PC-9 (cell line): ENCODE data around the gene MAP4K3. TPM values are rescaled to one million over a fixed set of nuclear protein-coding genes. Genes with fewer than 3 reads are reported as not detected.

Source experiments
- BruUV-seq: library from RNA; stranded (reverse); fragments of 400-500 nt; replicated peaks from 2 replicates; lab custom pipeline; 2021; lab: Mats Ljungman, UMichigan
- CTCF ChIA-PET: fragments of 300-600 bp; sonication (Branson Sonifier 250); formaldehyde crosslinking; loops from one replicate; lab custom pipeline; 2022; ENCODE audit warnings: antibody characterized with exemption; lab: Charles Lee
- POLR2A ChIA-PET: fragments of 300-600 bp; sonication (Branson Sonifier 250); formaldehyde crosslinking; loops from one replicate; lab custom pipeline; 2022; ENCODE audit warnings: antibody characterized with exemption; ENCODE audit not compliant: unreplicated experiment; lab: Charles Lee
- DNase-seq, 2 experiments: peaks; one replicate each; pipeline versions ENCODE4 v3.0.0 to v3.0.0-alpha.2; 2015 to 2022; ENCODE audit warnings: mixed read lengths in 1 of 2
- H2AFZ ChIP-seq: fragments of 200-600 bp; sonication (generic); 2 replicates; pipeline ENCODE4 v1.8.1; 2017; ENCODE audit warnings: antibody characterized with exemption
- H3F3A ChIP-seq: fragments of 200-600 bp; sonication (generic); 2 replicates; pipeline ENCODE4 v1.8.1; 2017; ENCODE audit warnings: antibody characterized with exemption, mild to moderate bottlenecking, low read depth; ENCODE audit not compliant: insufficient read depth
- H3K27ac ChIP-seq: fragments of 200-600 bp; sonication (generic); 2 replicates; pipeline ENCODE4 v1.6.1; 2016; ENCODE audit warnings: mixed run types
- H3K27me3 ChIP-seq: fragments of 200-600 bp; sonication (generic); 2 replicates; pipeline ENCODE4 v1.6.1; 2016; ENCODE audit warnings: low read depth, mixed run types; ENCODE audit not compliant: insufficient read depth
- H3K36me3 ChIP-seq: fragments of 200-600 bp; sonication (generic); 2 replicates; pipeline ENCODE4 v1.6.1; 2016; ENCODE audit warnings: low read depth, mixed run types
- H3K4me1 ChIP-seq: fragments of 200-600 bp; sonication (generic); replicated peaks from 2 replicates; pipeline ENCODE4 v1.6.1; 2016; ENCODE audit warnings: mixed run types; ENCODE audit not compliant: insufficient read depth
- H3K4me2 ChIP-seq: fragments of 200-600 bp; sonication (generic); 2 replicates; pipeline ENCODE4 v1.6.1; 2017; ENCODE audit warnings: mixed run types
- H3K4me3 ChIP-seq: fragments of 200-600 bp; sonication (generic); 2 replicates; pipeline ENCODE4 v1.6.1; 2016; ENCODE audit warnings: mixed run types
- H3K79me2 ChIP-seq: fragments of 200-600 bp; sonication (generic); 2 replicates; pipeline ENCODE4 v1.6.1; 2017; ENCODE audit warnings: low read depth, mixed run types
- H3K9me2 ChIP-seq: fragments of 200-600 bp; sonication (generic); 2 replicates; pipeline ENCODE4 v1.8.1; 2017; ENCODE audit warnings: mild to moderate bottlenecking; ENCODE audit not compliant: insufficient read depth
- H3K9me3 ChIP-seq: fragments of 200-600 bp; sonication (generic); 2 replicates; pipeline ENCODE4 v1.8.1; 2016; ENCODE audit warnings: low read depth; ENCODE audit not compliant: insufficient read depth
- H4K20me1 ChIP-seq: fragments of 200-600 bp; sonication (generic); 2 replicates; pipeline ENCODE4 v1.8.1; 2017; ENCODE audit not compliant: insufficient read depth
- EZH2 ChIP-seq: fragments of 200-600 bp; sonication (generic); IDR thresholded peaks from 2 replicates; pipeline ENCODE4 v1.8.0; 2017; ENCODE audit warnings: antibody characterized with exemption, low read depth
- intact Hi-C: fragments of 100-400 bp; cut with micrococcal nuclease; formaldehyde crosslinking; loops from one replicate; pipeline ENCODE4 v1.10.0; 2022; ENCODE audit not compliant: unreplicated experiment
- total RNA-seq: library from RNA; stranded (reverse); gene quantifications from 2 replicates; pipeline ENCODE4 v1.2.3, GENCODE V29; 2021
- TF ChIP-seq, protein P1 (sequence below): fragments of 200-600 bp; sonication (generic); conservative IDR thresholded peaks from 2 replicates; pipeline ENCODE4 v1.6.1; 2017; ENCODE audit warnings: mixed run types, antibody characterized with exemption, mild to moderate bottlenecking, moderate library complexity

Gene MAP4K3
- total RNA-seq, 1 experiment from 2014 or later, result 38.4 TPM

DNA sequence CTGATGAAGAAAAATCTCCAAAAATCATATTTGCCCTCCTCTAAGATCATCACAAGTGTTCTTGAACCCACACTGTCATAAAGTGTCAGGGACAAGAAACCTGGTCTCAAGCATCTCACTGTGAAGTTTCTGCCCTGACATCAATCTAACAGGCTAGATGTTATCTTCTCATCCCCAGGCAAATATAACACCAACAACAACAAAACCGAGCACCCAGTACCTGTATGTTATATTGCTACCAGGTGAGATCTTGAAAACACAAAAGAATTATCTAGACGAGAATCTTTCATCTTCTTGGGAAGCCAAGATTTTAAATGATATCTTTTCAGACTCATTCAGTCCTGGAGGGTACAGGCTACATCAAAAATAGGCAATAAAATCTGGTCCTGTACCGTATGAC lies 8.8 kb upstream of the MAP4K3 start:
- no peak overlapping the region for H2AFZ ChIP-seq
- ChIA-PET CTCF (no interaction called here), POLR2A (no interaction called here)
- no peaks in the 10 kb centered on the region for H3K36me3 ChIP-seq
- H3K4me1 ChIP-seq, result peaks cover 12% of the 10 kb centered on the region
- no peak for DNase-seq
- BruUV-seq, result no TSS peak
- no peaks in the 10 kb centered on the region for H4K20me1 ChIP-seq
- intact Hi-C loops, result no loop called here
- no peak overlapping the region for H3K4me3 ChIP-seq
- TF ChIP-seq, protein P1, sequence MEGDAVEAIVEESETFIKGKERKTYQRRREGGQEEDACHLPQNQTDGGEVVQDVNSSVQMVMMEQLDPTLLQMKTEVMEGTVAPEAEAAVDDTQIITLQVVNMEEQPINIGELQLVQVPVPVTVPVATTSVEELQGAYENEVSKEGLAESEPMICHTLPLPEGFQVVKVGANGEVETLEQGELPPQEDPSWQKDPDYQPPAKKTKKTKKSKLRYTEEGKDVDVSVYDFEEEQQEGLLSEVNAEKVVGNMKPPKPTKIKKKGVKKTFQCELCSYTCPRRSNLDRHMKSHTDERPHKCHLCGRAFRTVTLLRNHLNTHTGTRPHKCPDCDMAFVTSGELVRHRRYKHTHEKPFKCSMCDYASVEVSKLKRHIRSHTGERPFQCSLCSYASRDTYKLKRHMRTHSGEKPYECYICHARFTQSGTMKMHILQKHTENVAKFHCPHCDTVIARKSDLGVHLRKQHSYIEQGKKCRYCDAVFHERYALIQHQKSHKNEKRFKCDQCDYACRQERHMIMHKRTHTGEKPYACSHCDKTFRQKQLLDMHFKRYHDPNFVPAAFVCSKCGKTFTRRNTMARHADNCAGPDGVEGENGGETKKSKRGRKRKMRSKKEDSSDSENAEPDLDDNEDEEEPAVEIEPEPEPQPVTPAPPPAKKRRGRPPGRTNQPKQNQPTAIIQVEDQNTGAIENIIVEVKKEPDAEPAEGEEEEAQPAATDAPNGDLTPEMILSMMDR, result no peak
- TF ChIP-seq EZH2, result no peak
- no peaks in the 10 kb centered on the region for H3K79me2 ChIP-seq
- H3F3A ChIP-seq, result no peaks in the 10 kb centered on the region
- H3K27me3 ChIP-seq, result no peaks in the 10 kb centered on the region
- no peak overlapping the region for H3K27ac ChIP-seq
- no peak overlapping the region for H3K4me2 ChIP-seq
- H3K9me3 ChIP-seq, result peaks cover 3% of the 10 kb centered on the region; the same call in 1 of the 2 replicates
- H3K9me2 ChIP-seq, result no peaks in the 10 kb centered on the region

DNA sequence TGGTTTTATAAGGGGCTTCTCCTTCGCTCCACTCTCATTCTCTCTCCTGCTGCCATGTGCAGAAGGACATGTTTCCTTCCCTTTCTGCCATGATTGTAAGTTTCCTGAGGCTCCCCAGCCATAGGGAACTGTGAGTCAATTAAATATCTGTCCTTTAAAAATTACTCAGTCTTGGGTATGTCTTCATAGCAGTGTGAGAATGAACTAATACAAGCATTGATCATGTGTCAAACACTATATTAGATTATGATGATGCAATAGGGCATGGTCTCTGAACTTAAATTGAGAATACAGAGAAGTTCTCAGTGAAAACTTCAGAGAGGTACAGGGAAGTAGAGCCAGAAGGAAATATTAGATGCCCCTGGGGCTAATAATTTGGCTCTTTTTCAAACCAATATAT lies 5.9 kb upstream of the MAP4K3 start:
- Histone ChIP-seq H4K20me1 (no peaks in the 10 kb centered on the region), H3K9me3 (peaks cover 3% of the 10 kb centered on the region; the same call in 1 of the 2 replicates), H3K27me3 (no peaks in the 10 kb centered on the region), H3K36me3 (no peaks in the 10 kb centered on the region), H3K9me2 (no peaks in the 10 kb centered on the region), H3K27ac (no peak overlapping the region), H3K4me2 (no peak overlapping the region), H3K4me1 (peaks cover 29% of the 10 kb centered on the region), H3K79me2 (peaks cover 5% of the 10 kb centered on the region; the same call in 1 of the 2 replicates), H2AFZ (no peak overlapping the region), H3K4me3 (no peak overlapping the region), H3F3A (peaks cover 11% of the 10 kb centered on the region; the same call in 1 of the 2 replicates)
- ChIA-PET POLR2A (no interaction called here), CTCF (no interaction called here)
- no peak for TF ChIP-seq EZH2
- TF ChIP-seq, protein P1, result no peak
- DNase-seq, result no peak
- BruUV-seq, result no TSS peak
- intact Hi-C loops, result no loop called here

- Histone ChIP-seq H3K9me2 (no peaks in the 10 kb centered on the region), H4K20me1 (peaks cover 17% of the 10 kb centered on the region), H3K9me3 (no peaks in the 10 kb centered on the region), H3F3A (peaks cover 11% of the 10 kb centered on the region; the same call in 1 of the 2 replicates), H3K27me3 (no peaks in the 10 kb centered on the region), H3K4me3 (peak overlapping the region; percentile 86), H3K4me2 (peak overlapping the region; percentile 90), H3K27ac (peak overlapping the region; percentile 69), H2AFZ (peak overlapping the region; percentile 90), H3K79me2 (peaks cover 46% of the 10 kb centered on the region), H3K36me3 (no peaks in the 10 kb centered on the region), H3K4me1 (peaks cover 44% of the 10 kb centered on the region)
- no TSS peak for BruUV-seq
- ChIA-PET CTCF (interaction anchor here (0.6 to 0.7 kb wide), 2 partner anchors 37 to 78 kb away, joined by 3 to 4 read pairs; no protein-coding TSS in a partner anchor), POLR2A (interaction anchor here (0.6 to 1.6 kb wide), 7 partner anchors 30 to 130 kb away, joined by 4 to 28 read pairs (median 4); no protein-coding TSS in a partner anchor)
- intact Hi-C loops, result loop anchor here (2.0 to 5.0 kb wide), 5 partner anchors 50 to 295 kb away; no protein-coding TSS in a partner anchor
- TF ChIP-seq EZH2, result no peak
- TF ChIP-seq, protein P1, result no peak
- DNase-seq, result peak; percentile 54 to 71
Measured at GRCh38 chr2:39437522-39438296, 624 bp upstream of the MAP4K3 start.
